ENCODE results near the gene RLIM. TPM values are rescaled to one million over a fixed set of nuclear protein-coding genes. Genes with fewer than 3 reads are reported as not detected.

Gene RLIM
- total RNA-seq, 1 donor from 2014 or later: 30.5 TPM

DNA sequence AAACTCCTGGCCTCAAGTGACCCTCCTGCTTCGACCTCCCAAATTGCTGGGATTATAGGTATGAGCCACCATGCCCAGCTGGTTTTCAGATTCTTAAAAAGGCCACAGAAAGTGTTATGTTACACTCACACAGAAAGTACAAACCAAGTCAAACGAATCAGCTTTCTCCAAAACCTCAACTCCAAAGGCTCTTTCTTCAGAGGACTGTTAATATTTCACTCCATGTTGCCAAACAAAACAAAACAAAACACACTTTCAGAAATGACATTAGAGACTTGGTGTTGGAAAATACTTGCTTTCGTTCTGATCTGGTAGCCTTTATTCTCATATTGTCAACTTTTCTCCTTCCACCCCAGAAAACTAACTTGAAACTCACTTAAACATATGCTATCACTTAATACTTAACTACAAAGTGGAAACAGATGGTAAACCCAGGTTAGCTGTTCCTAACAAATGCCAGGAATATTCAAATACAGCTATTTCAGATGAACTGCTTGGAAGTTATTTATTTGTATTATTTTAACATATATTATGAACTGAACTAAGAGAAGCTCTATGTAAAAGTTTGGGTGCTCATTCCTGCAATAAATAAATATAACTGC is 34.7 kb downstream of the RLIM start:
- Mint-ChIP-seq H3K4me3 (no peak overlapping the region), H3K27me3 (ENCODE audit: insufficient read depth) (no peaks in the 10 kb centered on the region), H3K9me3 (no peaks in the 10 kb centered on the region), H3K4me1 (ENCODE audit: low read depth) (peaks cover under 1% of the 10 kb centered on the region), H3K27ac (peak overlapping the region; percentile 55), H3K36me3 (ENCODE audit: low read depth) (peaks cover 3% of the 10 kb centered on the region)
- intact Hi-C loops (cut with micrococcal nuclease): loop anchor here (2.0 kb wide), 1 partner anchor 39 kb away; no protein-coding TSS in a partner anchor
- no peak for DNase-seq (ENCODE audit: low spot score)

DNA sequence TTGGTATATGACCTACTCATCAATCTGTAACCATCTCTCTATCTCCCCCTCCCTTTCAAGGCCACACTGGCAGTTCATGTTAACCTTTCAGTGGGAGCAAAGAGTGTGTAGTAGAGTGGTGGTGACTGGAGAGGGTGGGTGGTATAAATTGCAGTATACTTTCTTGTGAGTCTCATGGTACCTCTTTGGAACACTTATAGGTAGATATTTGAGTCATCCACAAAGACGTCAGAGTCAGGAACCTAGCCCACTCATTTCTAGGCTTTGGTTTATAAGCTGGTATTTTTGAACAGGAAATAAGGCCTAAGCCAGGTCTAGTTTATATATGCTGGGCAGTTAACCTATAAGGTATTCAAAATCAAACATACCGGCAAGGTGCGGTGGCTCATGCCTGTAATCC is 36.3 kb downstream of the RLIM start:
- peak overlapping the region; percentile 58 for H3K27ac Mint-ChIP-seq
- DNase-seq (ENCODE audit: low spot score): no peak
- no peak overlapping the region for H3K4me3 Mint-ChIP-seq
- no peaks in the 10 kb centered on the region for H3K4me1 Mint-ChIP-seq (ENCODE audit: low read depth)
- peaks cover 3% of the 10 kb centered on the region for H3K36me3 Mint-ChIP-seq (ENCODE audit: low read depth)
- intact Hi-C loops (cut with micrococcal nuclease): loop anchor here (1.0 to 2.0 kb wide), 2 partner anchors 36 to 37 kb away; partner anchors contain the start of gene RLIM
- H3K27me3 Mint-ChIP-seq (ENCODE audit: insufficient read depth): no peaks in the 10 kb centered on the region
- H3K9me3 Mint-ChIP-seq: no peaks in the 10 kb centered on the region

DNA sequence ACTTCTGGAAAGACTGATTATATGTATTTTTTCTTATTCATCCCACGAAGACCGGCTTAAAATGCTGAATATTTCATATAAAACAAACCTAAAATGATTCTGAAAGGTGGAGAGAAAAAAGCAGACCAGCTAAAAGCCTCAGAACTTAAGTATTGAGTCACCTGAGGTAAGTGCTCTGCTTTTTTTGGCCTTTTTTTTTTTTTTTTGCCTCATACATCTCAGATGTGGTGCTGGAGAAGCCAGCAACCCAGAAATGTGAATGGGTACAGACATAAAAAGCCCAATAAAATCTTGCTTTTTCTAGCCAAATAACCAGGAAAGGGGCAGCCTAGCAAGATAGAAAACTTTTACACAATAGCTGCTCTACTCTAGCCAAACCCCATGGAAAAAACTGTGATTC is 57.0 kb downstream of the RLIM start:
- no peaks in the 10 kb centered on the region for H3K9me3 Mint-ChIP-seq
- no peak for DNase-seq (ENCODE audit: low spot score)
- no peaks in the 10 kb centered on the region for H3K4me1 Mint-ChIP-seq (ENCODE audit: low read depth)
- intact Hi-C loops (cut with micrococcal nuclease): no loop called here
- no peak overlapping the region for H3K4me3 Mint-ChIP-seq
- H3K36me3 Mint-ChIP-seq (ENCODE audit: low read depth): peaks cover 2% of the 10 kb centered on the region
- no peak overlapping the region for H3K27ac Mint-ChIP-seq
- peaks cover 3% of the 10 kb centered on the region for H3K27me3 Mint-ChIP-seq (ENCODE audit: insufficient read depth)

DNA sequence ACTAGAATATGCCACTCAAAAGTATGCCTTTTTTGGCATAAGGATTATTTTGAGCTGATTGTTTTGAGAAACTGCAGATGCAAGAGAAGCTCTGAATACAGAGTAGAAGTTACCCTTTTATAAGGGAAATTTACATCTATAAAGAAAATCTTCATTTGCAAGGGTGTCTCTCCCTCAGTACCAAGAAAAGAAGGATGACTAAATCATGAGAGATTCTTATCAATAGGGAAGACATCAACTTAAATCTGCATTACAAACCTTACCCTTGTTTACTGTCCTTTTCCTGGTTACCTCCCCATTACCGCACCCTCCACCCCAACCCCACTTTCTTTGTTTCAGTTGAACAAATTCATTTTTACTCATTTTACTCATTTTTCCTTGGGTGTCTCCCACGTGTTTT is 62.5 kb downstream of the RLIM start:
- no peak overlapping the region for H3K27ac Mint-ChIP-seq

DNA sequence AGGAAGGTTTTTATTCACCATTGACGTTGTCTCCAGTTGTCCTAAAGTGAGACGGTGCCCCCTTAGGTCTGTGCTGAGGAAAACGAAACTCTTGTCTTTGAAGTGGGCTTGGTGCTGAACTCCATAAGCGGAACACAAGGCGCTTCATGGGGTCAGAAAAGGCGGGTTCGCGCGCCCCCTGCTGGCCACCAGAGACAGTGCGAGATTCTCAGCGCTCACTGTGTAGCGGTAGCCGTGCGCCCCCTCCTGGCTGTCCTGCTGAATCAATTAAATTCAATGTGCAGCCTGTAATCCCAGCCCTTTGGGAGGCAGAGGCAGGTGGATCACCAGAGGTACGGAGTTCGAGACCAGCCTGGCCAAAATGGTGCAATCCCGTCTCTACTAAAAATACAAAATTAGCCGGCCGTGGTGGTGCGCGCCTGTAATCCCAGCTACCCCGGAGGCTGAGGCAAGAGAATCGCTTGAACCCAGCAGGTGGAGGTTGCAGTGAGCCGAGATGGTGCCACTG is 64.1 kb downstream of the RLIM start:
- intact Hi-C loops (cut with micrococcal nuclease): loop anchor here (1.0 kb wide), 6 partner anchors 16 to 695 kb away; no protein-coding TSS in a partner anchor
- Mint-ChIP-seq H3K4me3 (no peak overlapping the region), H3K27ac (no peak overlapping the region)

More for the DNA sequence above, 62.5 kb downstream of the RLIM start:
- H3K9me3 Mint-ChIP-seq: no peaks in the 10 kb centered on the region
- no peaks in the 10 kb centered on the region for H3K36me3 Mint-ChIP-seq (ENCODE audit: low read depth)
- no peak for DNase-seq (ENCODE audit: low spot score)
- peaks cover 3% of the 10 kb centered on the region for H3K27me3 Mint-ChIP-seq (ENCODE audit: insufficient read depth)
- H3K4me1 Mint-ChIP-seq (ENCODE audit: low read depth): peaks cover 5% of the 10 kb centered on the region
- no peak overlapping the region for H3K4me3 Mint-ChIP-seq
- intact Hi-C loops (cut with micrococcal nuclease): no loop called here

DNA sequence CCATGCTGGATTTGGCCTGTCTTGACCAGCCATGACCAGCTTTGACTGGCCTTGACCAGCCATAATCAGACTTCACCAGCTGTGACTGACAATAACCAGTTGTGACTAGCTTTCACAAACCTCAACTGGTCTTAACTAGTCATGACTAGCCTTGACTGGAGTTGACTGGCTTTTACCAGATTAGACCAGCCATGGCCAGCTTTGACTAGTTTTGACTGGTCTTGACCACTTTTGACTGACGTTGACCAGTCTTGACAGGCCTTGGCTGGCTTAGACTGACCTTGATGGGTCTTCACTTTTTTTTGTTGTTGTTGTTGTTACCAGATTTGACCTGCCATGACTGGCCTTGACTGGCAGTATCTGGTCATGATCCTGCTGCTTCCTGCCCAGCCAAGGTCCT is 67.4 kb downstream of the RLIM start:
- Mint-ChIP-seq H3K36me3 (ENCODE audit: low read depth) (no peaks in the 10 kb centered on the region), H3K4me1 (ENCODE audit: low read depth) (peaks cover 5% of the 10 kb centered on the region), H3K27ac (no peak overlapping the region), H3K4me3 (no peak overlapping the region), H3K27me3 (ENCODE audit: insufficient read depth) (no peaks in the 10 kb centered on the region), H3K9me3 (no peaks in the 10 kb centered on the region)
- intact Hi-C loops (cut with micrococcal nuclease): no loop called here
- DNase-seq (ENCODE audit: low spot score): no peak

More for the DNA sequence above, 64.1 kb downstream of the RLIM start:
- H3K36me3 Mint-ChIP-seq (ENCODE audit: low read depth): no peaks in the 10 kb centered on the region
- peaks cover 5% of the 10 kb centered on the region for H3K4me1 Mint-ChIP-seq (ENCODE audit: low read depth)
- H3K27me3 Mint-ChIP-seq (ENCODE audit: insufficient read depth): no peaks in the 10 kb centered on the region
- peak; percentile 66 for DNase-seq (ENCODE audit: low spot score)
- no peaks in the 10 kb centered on the region for H3K9me3 Mint-ChIP-seq

DNA sequence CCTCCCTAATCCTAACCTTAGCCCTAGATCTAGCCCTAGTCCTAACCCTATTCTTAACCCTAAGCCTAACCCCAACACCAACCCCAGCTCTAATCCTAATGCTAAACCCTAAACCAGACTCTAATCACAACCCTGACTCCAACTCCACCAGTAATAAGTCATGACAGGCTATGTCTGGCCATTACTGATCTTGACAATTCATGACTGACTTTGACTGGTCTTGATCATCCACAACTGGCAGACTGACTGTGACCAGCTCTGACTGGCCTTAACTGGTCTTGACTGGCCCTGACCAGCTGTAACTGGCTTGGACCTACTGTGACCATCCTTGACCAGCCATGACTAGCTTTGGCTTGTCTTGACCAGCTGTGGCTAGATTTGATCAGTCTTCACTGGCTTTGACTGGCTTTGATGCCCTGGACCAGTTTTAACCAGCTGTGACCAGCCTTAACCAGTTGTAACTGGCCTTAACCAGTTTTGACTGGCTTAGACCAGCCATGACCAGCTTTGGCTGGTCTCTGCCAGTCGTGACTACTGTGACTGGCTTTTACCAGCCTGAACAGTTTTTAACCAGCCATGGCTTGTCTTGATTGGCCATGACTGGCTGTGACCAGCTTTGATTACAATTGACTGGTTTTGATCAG is 68.4 kb downstream of the RLIM start:
- intact Hi-C loops (cut with micrococcal nuclease): no loop called here
- Mint-ChIP-seq H3K36me3 (ENCODE audit: low read depth) (no peaks in the 10 kb centered on the region), H3K27me3 (ENCODE audit: insufficient read depth) (no peaks in the 10 kb centered on the region), H3K9me3 (no peaks in the 10 kb centered on the region), H3K4me1 (ENCODE audit: low read depth) (peaks cover 5% of the 10 kb centered on the region), H3K27ac (no peak overlapping the region), H3K4me3 (no peak overlapping the region)
- no peak for DNase-seq (ENCODE audit: low spot score)

DNA sequence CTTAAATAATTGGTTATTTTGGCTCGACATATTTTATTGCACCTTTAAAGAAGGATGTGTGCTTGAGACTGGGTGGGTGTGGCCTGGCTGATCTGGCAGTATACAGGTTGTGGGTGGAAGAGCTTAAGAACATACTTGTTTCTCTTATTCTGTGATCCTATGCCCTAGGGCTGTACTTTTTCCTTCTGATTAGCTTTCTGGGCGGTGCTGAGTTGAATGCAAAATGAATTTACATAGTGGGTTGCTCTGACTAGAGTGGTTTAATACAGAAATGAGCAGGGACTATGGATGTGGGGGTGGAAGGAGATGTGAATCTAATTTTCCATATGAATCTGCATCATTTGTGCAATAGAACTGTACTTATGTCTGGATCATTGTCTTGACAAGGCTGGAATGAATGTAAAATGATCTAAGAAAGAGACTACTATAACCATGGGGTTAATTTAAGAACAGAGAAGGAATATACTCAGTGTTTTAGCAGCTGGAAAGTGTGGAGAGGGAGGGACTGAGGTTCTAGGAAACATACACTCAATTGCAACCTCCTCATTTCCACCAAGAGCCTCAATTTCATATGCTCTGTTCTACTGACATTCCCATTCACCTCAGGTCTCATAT is 73.7 kb downstream of the RLIM start:
- Mint-ChIP-seq H3K27ac (peak overlapping the region; percentile 71), H3K4me1 (ENCODE audit: low read depth) (peaks cover 18% of the 10 kb centered on the region), H3K36me3 (ENCODE audit: low read depth) (no peaks in the 10 kb centered on the region), H3K27me3 (ENCODE audit: insufficient read depth) (no peaks in the 10 kb centered on the region), H3K4me3 (no peak overlapping the region), H3K9me3 (no peaks in the 10 kb centered on the region)
- intact Hi-C loops (cut with micrococcal nuclease): loop anchor here (2.0 kb wide), 1 partner anchor 38 kb away; no protein-coding TSS in a partner anchor
- no peak for DNase-seq (ENCODE audit: low spot score)

DNA sequence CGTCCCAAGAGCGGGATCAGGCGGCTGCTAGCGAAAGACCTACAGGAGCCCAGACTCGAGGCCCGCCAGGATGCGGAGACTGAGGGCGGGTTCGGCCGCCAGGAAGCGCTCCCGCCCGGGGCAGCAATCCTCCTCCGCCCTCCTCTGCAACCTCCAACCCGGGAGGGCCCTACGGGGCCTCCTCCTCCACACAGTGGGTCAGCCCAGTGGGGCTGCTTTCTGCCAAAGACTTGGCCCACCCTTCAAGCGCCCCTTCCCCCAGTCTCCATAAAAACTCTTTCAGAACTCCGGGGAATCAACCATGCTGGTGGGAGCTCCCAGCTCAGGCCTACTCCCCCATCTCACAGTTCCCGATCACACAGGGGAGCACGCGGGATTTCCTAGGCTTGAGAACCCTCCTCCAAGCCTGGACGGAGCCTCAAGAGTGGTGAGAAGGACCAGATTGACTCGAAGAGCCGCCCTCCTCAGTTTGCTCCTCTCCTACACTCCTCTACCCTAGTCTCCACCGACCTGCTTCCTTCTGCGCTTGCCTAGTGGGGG is 77.5 kb downstream of the RLIM start:
- Mint-ChIP-seq H3K27ac (peak overlapping the region; percentile 67), H3K4me1 (ENCODE audit: low read depth) (peaks cover 37% of the 10 kb centered on the region), H3K36me3 (ENCODE audit: low read depth) (no peaks in the 10 kb centered on the region), H3K9me3 (no peaks in the 10 kb centered on the region), H3K27me3 (ENCODE audit: insufficient read depth) (no peaks in the 10 kb centered on the region), H3K4me3 (peak overlapping the region; percentile 77)
- intact Hi-C loops (cut with micrococcal nuclease): loop anchor here (5.0 to 10.0 kb wide), 2 partner anchors 78 to 245 kb away; partner anchors contain the start of gene RLIM
- DNase-seq (ENCODE audit: low spot score): no peak

DNA sequence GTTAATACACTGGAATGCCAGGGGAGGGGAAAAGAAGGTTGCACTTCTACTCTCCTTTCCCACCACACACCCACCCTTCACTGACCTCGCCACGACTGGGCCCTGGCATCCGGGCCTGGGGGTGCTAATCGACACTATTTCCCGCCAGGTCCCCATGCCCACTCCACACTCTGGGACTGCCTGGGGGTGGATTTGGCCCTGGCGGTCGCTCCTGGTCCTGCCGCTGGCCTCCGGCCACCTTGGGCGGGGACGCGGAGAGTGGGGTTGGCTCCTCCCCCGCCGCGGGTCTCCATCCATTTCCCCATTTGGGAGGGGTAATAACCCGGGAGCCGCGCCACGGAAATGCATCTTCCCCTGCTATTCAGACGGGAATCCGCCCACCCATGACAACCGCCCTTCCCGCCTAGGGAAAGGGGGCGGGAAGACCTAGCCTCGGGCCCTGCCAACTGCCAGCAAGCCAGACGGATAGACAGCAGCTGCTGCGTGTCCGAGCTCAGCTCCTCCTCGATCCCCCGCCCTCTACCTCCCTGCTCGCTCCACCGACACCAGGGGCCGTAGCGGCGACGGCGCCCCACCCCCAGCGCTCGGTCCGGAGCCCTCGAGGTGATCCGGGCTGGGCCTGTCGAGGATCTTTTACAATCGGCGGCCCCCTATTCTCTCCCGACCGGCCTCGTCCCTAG is 78.1 kb downstream of the RLIM start:
- intact Hi-C loops (cut with micrococcal nuclease): loop anchor here (5.0 to 10.0 kb wide), 2 partner anchors 79 to 244 kb away; partner anchors contain the start of gene RLIM
- Mint-ChIP-seq H3K9me3 (no peaks in the 10 kb centered on the region), H3K27me3 (ENCODE audit: insufficient read depth) (no peaks in the 10 kb centered on the region), H3K4me3 (peak overlapping the region; percentile 77), H3K36me3 (ENCODE audit: low read depth) (no peaks in the 10 kb centered on the region), H3K27ac (peak overlapping the region; percentile 23), H3K4me1 (ENCODE audit: low read depth) (peaks cover 37% of the 10 kb centered on the region)
- DNase-seq (ENCODE audit: low spot score): peak; percentile 7

DNA sequence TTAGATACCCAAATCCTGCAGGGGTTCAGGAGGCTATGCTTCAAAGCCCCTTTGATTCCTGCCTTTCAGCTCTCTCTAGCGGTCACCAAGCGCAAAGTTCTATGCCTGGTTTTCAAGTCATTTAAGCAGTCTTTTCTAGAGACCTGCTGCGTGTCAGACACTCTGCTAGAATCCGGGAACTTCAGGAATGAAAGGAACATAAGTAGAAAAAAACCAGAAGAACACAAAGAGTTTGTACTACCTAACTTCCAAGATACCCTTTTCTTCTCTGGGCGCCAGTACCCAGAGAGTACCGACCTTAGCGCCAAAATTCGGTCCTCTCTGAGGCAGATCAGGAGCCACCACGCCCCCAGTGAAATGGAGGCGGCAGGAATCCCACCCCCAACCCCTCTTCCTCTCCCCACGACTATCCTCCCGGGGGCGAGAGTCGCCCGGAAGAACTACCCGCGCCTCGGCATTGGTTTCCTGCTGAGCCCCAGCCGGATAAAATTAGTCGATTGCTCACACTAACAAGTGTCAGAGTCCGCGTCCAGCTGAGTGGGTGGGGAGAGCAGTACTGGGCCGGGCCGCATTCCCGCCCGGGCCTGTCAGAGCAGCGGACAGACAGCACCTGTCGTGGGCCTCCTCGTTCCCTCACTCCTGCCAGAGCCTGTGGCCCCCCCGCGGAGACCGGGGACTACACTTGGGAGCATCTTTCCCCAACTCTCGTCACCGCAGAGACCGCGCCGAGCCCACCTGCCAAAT is 78.8 kb downstream of the RLIM start:
- intact Hi-C loops (cut with micrococcal nuclease): loop anchor here (5.0 to 10.0 kb wide), 2 partner anchors 79 to 243 kb away; partner anchors contain the start of gene RLIM
- H3K27me3 Mint-ChIP-seq (ENCODE audit: insufficient read depth): no peaks in the 10 kb centered on the region
- H3K36me3 Mint-ChIP-seq (ENCODE audit: low read depth): no peaks in the 10 kb centered on the region
- H3K9me3 Mint-ChIP-seq: no peaks in the 10 kb centered on the region
- H3K4me3 Mint-ChIP-seq: peak overlapping the region; percentile 73
- DNase-seq (ENCODE audit: low spot score): peak; percentile 2
- H3K4me1 Mint-ChIP-seq (ENCODE audit: low read depth): peaks cover 32% of the 10 kb centered on the region
- peak overlapping the region; percentile 68 for H3K27ac Mint-ChIP-seq

Data from activated T-helper 1 cell treated with anti-CD3 and anti-CD28 coated beads, Interleukin-12 subunit alpha, Interleukin-12 subunit beta, Interleukin-2, Interleukin-4 antibody, amounts not matched to agents 30 ng/mL and 10 ng/mL and 1 ng/mL, durations not matched to agents 14 hours and 24 hours and 36 hours (primary cell).